Fibroblast of mammary gland (primary cell): ENCODE measurements around the gene CTSE.

Experiments
- DNase-seq: peaks from one replicate; pipeline ENCODE4 v3.0.0-alpha.2; 2010; ENCODE audit warnings: low read depth
- H3K4me3 ChIP-seq: 2 replicates; pipeline ENCODE4 v1.5.1; 2011; ENCODE audit warnings: low read depth, mild to moderate bottlenecking, low read length, moderate library complexity; ENCODE audit not compliant: control insufficient read depth
- TF ChIP-seq, protein P1 (sequence below): conservative IDR thresholded peaks from 2 replicates; pipeline ENCODE4 v1.5.1; 2011; ENCODE audit warnings: low read depth, low read length, inconsistent platforms; ENCODE audit not compliant: control insufficient read depth, insufficient read depth

Gene CTSE

DNA sequence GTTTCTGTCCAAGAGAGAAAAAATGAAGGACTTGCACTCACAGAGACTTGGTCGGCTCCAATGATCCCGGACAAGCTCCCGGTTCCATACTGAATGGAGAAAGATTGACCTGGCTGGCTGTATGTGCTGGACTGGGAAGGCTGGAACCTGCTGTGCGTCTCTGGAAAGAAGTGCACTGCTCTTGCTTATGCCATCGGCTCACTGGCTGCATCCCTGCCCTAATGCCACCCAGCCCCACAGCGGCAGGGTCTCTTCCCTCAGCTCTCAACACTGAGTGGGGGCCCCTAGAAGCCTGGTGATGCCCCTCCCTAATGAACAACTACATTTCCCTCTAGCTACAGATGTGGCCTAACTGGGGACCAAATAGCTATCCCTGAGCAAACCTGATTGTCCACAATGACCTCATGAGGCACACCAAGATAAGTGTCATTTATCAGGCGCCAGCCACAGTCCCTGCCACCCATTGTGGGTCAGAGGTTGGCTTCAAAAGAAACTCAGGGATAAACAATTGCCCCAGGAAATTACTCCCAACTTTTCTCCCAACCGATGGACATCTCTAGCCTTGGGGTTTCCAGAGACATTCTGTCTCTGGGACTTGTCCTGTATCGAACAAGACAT lies 2.6 kb downstream of the CTSE start:
- TF ChIP-seq, protein P1, sequence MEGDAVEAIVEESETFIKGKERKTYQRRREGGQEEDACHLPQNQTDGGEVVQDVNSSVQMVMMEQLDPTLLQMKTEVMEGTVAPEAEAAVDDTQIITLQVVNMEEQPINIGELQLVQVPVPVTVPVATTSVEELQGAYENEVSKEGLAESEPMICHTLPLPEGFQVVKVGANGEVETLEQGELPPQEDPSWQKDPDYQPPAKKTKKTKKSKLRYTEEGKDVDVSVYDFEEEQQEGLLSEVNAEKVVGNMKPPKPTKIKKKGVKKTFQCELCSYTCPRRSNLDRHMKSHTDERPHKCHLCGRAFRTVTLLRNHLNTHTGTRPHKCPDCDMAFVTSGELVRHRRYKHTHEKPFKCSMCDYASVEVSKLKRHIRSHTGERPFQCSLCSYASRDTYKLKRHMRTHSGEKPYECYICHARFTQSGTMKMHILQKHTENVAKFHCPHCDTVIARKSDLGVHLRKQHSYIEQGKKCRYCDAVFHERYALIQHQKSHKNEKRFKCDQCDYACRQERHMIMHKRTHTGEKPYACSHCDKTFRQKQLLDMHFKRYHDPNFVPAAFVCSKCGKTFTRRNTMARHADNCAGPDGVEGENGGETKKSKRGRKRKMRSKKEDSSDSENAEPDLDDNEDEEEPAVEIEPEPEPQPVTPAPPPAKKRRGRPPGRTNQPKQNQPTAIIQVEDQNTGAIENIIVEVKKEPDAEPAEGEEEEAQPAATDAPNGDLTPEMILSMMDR = no peak
- no peak for DNase-seq
- H3K4me3 ChIP-seq = no peak overlapping the region

GRCh38 chr1:206020393-206021007 lies 3.2 kb downstream of the CTSE start:
- no peak for DNase-seq
- TF ChIP-seq, protein P1 = no peak
- no peak overlapping the region for H3K4me3 ChIP-seq

GRCh38 chr1:206015071-206015470 lies 8.6 kb downstream of the CTSE start:
- DNase-seq = no peak
- TF ChIP-seq, protein P1 = no peak
- H3K4me3 ChIP-seq = no peak overlapping the region

DNA sequence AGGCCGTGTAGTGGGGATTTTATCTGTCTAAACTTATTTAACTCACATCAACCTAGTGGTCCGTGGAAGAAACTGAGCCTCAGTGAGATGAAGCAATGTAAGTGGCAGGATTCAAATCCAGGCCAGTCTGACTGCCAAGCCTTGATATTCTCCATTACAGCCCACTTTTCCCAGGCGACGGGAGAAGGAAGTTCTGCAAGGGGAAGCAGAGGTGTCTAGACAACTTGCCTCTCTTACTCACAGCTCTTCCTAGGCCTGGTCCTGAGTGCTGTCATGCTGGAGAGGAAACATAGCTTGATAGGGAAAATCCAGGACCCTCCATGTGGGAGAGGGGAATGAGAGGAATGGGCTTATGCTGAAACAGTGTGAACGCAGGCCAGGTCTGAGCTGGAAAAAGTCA lies 9.1 kb downstream of the CTSE start:
- H3K4me3 ChIP-seq = no peak overlapping the region
- DNase-seq = no peak
- TF ChIP-seq, protein P1 = no peak

GRCh38 chr1:206013026-206013795 lies 10.5 kb downstream of the CTSE start:
- DNase-seq = no peak
- H3K4me3 ChIP-seq = no peak overlapping the region
- TF ChIP-seq, protein P1 = no peak

DNA sequence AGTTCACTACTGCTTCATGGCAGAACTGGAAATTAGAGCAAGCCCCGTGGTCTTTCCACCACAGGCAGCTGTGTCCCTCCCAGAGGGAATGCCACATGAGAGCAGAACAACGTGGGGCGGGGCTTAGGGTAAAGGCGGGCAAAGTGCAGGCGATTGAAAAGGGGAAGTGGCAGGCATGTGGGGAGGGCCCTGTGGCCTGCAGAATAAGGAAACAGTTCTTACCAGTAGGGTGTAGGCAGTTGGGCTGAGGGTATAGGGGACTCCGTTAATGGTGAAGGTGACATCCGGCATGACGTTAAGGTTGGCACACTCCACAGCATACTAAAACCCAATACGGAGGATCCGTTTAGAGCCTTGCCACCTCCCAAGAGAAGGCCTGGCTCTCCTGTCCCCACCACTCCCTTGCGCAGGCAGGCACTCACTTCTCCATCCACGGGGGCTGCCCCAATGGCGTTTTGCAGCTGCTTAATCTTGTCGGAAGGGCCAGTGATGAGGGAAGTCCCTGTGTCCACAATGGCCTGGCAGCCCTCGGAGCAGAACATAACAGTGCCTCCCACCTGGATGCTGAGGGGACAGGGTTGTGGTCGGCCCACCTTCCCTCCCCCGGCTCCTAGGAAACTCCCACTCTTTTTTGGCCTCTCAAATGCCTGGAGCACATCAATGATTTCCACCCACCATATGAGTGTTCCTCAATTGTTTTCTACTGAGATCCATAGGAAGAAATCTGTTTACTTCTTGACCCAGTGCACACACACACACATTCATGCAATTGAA lies 11.4 kb downstream of the CTSE start:
- DNase-seq = no peak
- H3K4me3 ChIP-seq = no peak overlapping the region
- TF ChIP-seq, protein P1 = no peak
